ENCODE results near the gene TAOK2. TPM values are rescaled to one million over a fixed set of nuclear protein-coding genes. Genes with fewer than 3 reads are reported as not detected.

TAOK2 gene
- total RNA-seq, 1 experiment from 2014 or later: 76.2 TPM

DNA sequence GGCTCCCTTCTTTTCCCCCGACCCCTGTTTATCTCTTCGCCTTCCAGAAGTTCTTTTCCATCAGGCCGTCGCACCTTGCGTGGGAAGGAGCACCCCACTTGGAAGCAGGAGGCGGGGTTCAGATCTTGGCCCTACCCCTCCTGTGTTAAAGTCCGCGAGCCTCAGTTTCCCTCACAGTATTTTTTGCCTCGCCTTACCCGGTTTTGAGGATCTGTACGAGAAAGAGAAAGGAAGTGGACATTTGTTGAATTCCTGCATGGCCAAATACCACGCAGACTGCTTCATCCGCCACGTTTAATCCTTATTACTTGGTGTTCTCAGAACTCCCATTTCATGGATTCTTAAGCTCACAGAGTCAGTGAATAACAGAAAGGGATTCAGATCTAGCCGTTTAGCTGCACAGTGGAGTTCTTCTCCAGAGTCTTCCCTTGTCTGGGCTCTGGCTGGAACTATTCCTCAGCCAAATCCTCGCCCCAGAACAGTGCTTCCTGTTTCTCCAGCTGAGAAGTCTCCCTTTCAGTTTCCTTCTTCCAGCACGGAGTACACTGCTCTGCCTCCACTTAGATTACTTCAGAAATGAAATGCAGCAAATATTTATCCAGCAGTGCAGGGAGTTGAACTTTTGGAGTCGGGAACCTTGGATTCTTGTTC, 11.2 kb upstream of the TAOK2 start:
- intact Hi-C loops (cut with micrococcal nuclease; ENCODE audit: unreplicated experiment): no loop called here
- Mint-ChIP-seq H3K27me3 (ENCODE audit: unreplicated experiment) (no peaks in the 10 kb centered on the region), H3K36me3 (ENCODE audit: insufficient read depth, unreplicated experiment) (peaks cover 39% of the 10 kb centered on the region), H3K27ac (ENCODE audit: unreplicated experiment) (peak overlapping the region; percentile 92), H3K4me1 (ENCODE audit: low read depth, unreplicated experiment) (peaks cover 11% of the 10 kb centered on the region), H3K9me3 (ENCODE audit: low read depth, unreplicated experiment) (no peaks in the 10 kb centered on the region), H3K4me3 (ENCODE audit: low read depth, unreplicated experiment) (peak overlapping the region; percentile 82)
- TF ChIP-seq, protein P1, sequence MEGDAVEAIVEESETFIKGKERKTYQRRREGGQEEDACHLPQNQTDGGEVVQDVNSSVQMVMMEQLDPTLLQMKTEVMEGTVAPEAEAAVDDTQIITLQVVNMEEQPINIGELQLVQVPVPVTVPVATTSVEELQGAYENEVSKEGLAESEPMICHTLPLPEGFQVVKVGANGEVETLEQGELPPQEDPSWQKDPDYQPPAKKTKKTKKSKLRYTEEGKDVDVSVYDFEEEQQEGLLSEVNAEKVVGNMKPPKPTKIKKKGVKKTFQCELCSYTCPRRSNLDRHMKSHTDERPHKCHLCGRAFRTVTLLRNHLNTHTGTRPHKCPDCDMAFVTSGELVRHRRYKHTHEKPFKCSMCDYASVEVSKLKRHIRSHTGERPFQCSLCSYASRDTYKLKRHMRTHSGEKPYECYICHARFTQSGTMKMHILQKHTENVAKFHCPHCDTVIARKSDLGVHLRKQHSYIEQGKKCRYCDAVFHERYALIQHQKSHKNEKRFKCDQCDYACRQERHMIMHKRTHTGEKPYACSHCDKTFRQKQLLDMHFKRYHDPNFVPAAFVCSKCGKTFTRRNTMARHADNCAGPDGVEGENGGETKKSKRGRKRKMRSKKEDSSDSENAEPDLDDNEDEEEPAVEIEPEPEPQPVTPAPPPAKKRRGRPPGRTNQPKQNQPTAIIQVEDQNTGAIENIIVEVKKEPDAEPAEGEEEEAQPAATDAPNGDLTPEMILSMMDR (IDR thresholded peaks at IDR 0.05; ENCODE audit: unreplicated experiment): no peak
- CTCF ChIA-PET: interaction anchor here (0.7 to 2.2 kb wide), 9 partner anchors 11 to 122 kb away, joined by 3 to 19 read pairs (median 7); partner anchors contain the start of genes ASPHD1, SEZ6L2 and TAOK2
- DNase-seq: no peak
- TSS peak; percentile 70 for BruUV-seq (replicated peaks)

DNA sequence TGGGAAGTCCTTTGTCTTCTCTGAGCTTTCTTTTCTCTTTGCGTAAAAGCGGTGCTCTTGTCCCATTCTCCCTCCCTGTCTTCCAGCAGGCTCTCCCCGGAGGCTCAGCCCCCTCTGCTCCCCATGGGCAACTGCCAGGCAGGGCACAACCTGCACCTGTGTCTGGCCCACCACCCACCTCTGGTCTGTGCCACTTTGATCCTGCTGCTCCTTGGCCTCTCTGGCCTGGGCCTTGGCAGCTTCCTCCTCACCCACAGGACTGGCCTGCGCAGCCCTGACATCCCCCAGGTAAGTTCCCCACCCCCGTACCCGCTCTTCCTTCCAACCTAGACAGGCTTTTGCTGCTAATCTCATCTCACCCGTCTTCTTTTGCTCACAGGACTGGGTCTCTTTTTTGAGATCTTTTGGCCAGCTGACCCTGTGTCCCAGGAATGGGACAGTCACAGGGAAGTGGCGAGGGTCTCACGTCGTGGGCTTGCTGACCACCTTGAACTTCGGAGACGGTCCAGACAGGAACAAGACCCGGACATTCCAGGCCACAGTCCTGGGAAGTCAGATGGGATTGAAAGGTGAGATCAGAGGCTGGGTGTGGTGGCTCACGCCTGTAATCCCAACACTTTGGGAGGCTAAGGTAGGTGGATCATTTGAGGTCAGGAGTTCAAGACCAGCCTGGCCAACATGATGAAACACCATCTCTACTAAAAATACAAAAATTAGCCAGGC, 10.5 kb upstream of the TAOK2 start:
- no peak for DNase-seq
- peak overlapping the region; percentile 82 for H3K4me3 Mint-ChIP-seq (ENCODE audit: low read depth, unreplicated experiment)
- H3K4me1 Mint-ChIP-seq (ENCODE audit: low read depth, unreplicated experiment): peaks cover 11% of the 10 kb centered on the region
- TF ChIP-seq, protein P1 (IDR thresholded peaks at IDR 0.05; ENCODE audit: unreplicated experiment): no peak
- no peaks in the 10 kb centered on the region for H3K27me3 Mint-ChIP-seq (ENCODE audit: unreplicated experiment)
- peaks cover 43% of the 10 kb centered on the region for H3K36me3 Mint-ChIP-seq (ENCODE audit: insufficient read depth, unreplicated experiment)
- intact Hi-C loops (cut with micrococcal nuclease; ENCODE audit: unreplicated experiment): no loop called here
- BruUV-seq (replicated peaks): no TSS peak
- peak overlapping the region; percentile 92 for H3K27ac Mint-ChIP-seq (ENCODE audit: unreplicated experiment)
- CTCF ChIA-PET: interaction anchor here (2.0 to 2.2 kb wide), 3 partner anchors 10 to 47 kb away, joined by 12 to 19 read pairs (median 17); partner anchors contain the start of gene TAOK2
- no peaks in the 10 kb centered on the region for H3K9me3 Mint-ChIP-seq (ENCODE audit: low read depth, unreplicated experiment)

DNA sequence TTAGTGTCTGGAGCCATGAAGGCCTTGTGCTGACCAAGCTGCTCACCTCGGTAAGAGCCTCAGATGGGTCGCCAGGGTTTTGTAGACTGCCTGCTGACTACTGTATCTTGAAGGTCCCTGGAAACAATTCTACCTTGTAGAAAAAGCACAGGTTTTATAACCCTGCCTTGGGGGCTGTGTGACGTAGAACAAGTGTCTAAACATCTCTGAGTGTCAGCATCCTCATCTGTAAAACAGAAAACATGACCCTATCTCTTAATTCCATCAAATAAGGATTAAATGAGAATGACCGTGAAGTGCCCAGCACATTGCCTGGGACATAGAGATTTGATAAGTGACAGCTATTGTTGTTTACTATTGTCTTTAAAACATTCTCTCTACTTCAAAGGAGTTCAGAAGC, 5.5 kb upstream of the TAOK2 start:
- Mint-ChIP-seq H3K36me3 (ENCODE audit: insufficient read depth, unreplicated experiment) (peaks cover 48% of the 10 kb centered on the region), H3K27ac (ENCODE audit: unreplicated experiment) (no peak overlapping the region), H3K4me3 (ENCODE audit: low read depth, unreplicated experiment) (no peak overlapping the region), H3K4me1 (ENCODE audit: low read depth, unreplicated experiment) (peaks cover 2% of the 10 kb centered on the region), H3K9me3 (ENCODE audit: low read depth, unreplicated experiment) (no peaks in the 10 kb centered on the region), H3K27me3 (ENCODE audit: unreplicated experiment) (no peaks in the 10 kb centered on the region)
- TF ChIP-seq, protein P1 (IDR thresholded peaks at IDR 0.05; ENCODE audit: unreplicated experiment): no peak
- no peak for DNase-seq
- intact Hi-C loops (cut with micrococcal nuclease; ENCODE audit: unreplicated experiment): no loop called here
- no TSS peak for BruUV-seq (replicated peaks)
- CTCF ChIA-PET: no interaction called here

DNA sequence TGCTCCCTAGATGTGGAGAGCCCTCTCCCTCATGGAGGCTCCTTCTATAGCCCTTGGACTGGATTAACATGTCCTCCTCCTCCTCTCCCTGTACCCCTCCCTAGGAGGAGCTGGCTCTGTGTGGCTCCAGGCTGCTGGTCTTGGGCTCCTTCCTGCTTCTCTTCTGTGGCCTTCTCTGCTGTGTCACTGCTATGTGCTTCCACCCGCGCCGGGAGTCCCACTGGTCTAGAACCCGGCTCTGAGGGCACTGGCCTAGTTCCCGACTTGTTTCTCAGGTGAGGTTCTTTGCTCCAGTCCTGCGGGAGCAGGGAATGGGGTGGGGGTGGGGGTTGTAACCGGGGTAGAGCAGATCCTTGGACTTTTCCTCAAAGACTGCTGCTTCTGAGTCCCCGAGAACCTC, 2.4 kb upstream of the TAOK2 start:
- H3K4me1 Mint-ChIP-seq (ENCODE audit: low read depth, unreplicated experiment): peaks cover 19% of the 10 kb centered on the region
- no peaks in the 10 kb centered on the region for H3K9me3 Mint-ChIP-seq (ENCODE audit: low read depth, unreplicated experiment)
- no peak for DNase-seq
- H3K4me3 Mint-ChIP-seq (ENCODE audit: low read depth, unreplicated experiment): no peak overlapping the region
- peaks cover 62% of the 10 kb centered on the region for H3K36me3 Mint-ChIP-seq (ENCODE audit: insufficient read depth, unreplicated experiment)
- no peaks in the 10 kb centered on the region for H3K27me3 Mint-ChIP-seq (ENCODE audit: unreplicated experiment)
- TF ChIP-seq, protein P1 (IDR thresholded peaks at IDR 0.05; ENCODE audit: unreplicated experiment): no peak
- intact Hi-C loops (cut with micrococcal nuclease; ENCODE audit: unreplicated experiment): loop anchor here (10.0 kb wide), 1 partner anchor 47 kb away; the partner anchor contains the start of gene KCTD13
- no TSS peak for BruUV-seq (replicated peaks)
- CTCF ChIA-PET: no interaction called here
- no peak overlapping the region for H3K27ac Mint-ChIP-seq (ENCODE audit: unreplicated experiment)
